HEK293 (cell line): ENCODE results near the gene CSMD2.

Source experiments
- CTCF ChIA-PET: fragments of 350-600 bp; formaldehyde crosslinking; extraction: SDS; loops from one replicate; lab custom pipeline; 2021; ENCODE audit warnings: antibody characterized with exemption; lab: Yijun Ruan, JAX
- POLR2A ChIA-PET: fragments of 300-600 bp; formaldehyde crosslinking; extraction: SDS; loops from one replicate; lab custom pipeline; 2020; ENCODE audit warnings: antibody characterized with exemption, inconsistent platforms; lab: Yijun Ruan, JAX
- H3K27ac ChIP-seq: fragments of 200-500 bp; sonication (Bioruptor generic); 2 replicates; pipeline ENCODE4 v1.5.1; 2014; ENCODE audit warnings: low read depth, low read length, control low read depth, inconsistent platforms; ENCODE audit errors: extremely low read depth
- H3K36me3 ChIP-seq, 2 experiments: fragments of 200-500 bp in 1 of 2; sonication (Bioruptor generic) in 1 of 2; 1 replicate in 1 of 2; 2 replicates in 1 of 2; pipeline ENCODE4 v1.5.1; 2014 to 2017; ENCODE audit warnings: inconsistent platforms in 2 of 2, low read length in 2 of 2; ENCODE audit not compliant: control insufficient read depth in 2 of 2, insufficient read depth in 1 of 2
- H3K4me1 ChIP-seq: fragments of 200-500 bp; sonication (Bioruptor generic); 2 replicates; pipeline ENCODE4 v1.5.1; 2014; ENCODE audit warnings: mild to moderate bottlenecking, low read length, inconsistent platforms; ENCODE audit not compliant: control insufficient read depth, insufficient read depth
- H3K4me3 ChIP-seq: 2 replicates; pipeline ENCODE4 v1.5.1; 2011; ENCODE audit warnings: low read depth, mild to moderate bottlenecking, control low read depth, low read length, moderate library complexity
- H3K9me3 ChIP-seq: fragments of 200-500 bp; sonication (Bioruptor generic); 2 replicates; pipeline ENCODE4 v1.5.1; 2014; ENCODE audit warnings: low read depth, low read length, inconsistent platforms; ENCODE audit not compliant: control insufficient read depth, insufficient read depth
- AEBP2 ChIP-seq: fragments of 450-650 bp; formaldehyde crosslinking; IDR thresholded peaks from 2 replicates; pipeline ENCODE4 v1.5.1; 2016; ENCODE audit warnings: missing biosample characterization, missing genetic modification characterization, borderline replicate concordance
- BCL11A ChIP-seq: fragments of 450-650 bp; formaldehyde crosslinking; IDR thresholded peaks from 2 replicates; pipeline ENCODE4 v1.5.1; 2016; ENCODE audit warnings: low read depth, missing biosample characterization, missing genetic modification characterization
- HOXD13 ChIP-seq: sonication (generic); formaldehyde crosslinking; IDR thresholded peaks from 2 replicates; pipeline ENCODE4 v1.8.0; 2022; ENCODE audit warnings: missing genetic modification reagents, borderline replicate concordance
- KLF7 ChIP-seq: fragments of 450-650 bp; formaldehyde crosslinking; IDR thresholded peaks from 2 replicates; pipeline ENCODE4 v1.5.1; 2016; ENCODE audit warnings: missing biosample characterization, missing genetic modification characterization, borderline replicate concordance
- KLF9 ChIP-seq: fragments of 450-650 bp; formaldehyde crosslinking; IDR thresholded peaks from 2 replicates; pipeline ENCODE4 v1.5.1; 2016; ENCODE audit warnings: missing biosample characterization, missing genetic modification characterization, low read depth
- OVOL3 ChIP-seq: fragments of 450-650 bp; formaldehyde crosslinking; IDR thresholded peaks from 2 replicates; pipeline ENCODE4 v1.5.1; 2016; ENCODE audit warnings: missing biosample characterization, missing genetic modification characterization
- SCRT2 ChIP-seq: fragments of 450-650 bp; formaldehyde crosslinking; IDR thresholded peaks from 2 replicates; pipeline ENCODE4 v1.5.1; 2016; ENCODE audit warnings: missing biosample characterization, missing genetic modification characterization
- TSHZ1 ChIP-seq: fragments of 450-650 bp; formaldehyde crosslinking; IDR thresholded peaks from 2 replicates; pipeline ENCODE4 v1.5.1; 2016; ENCODE audit warnings: missing biosample characterization, missing genetic modification characterization, borderline replicate concordance
- ZBTB48 ChIP-seq: fragments of 450-650 bp; formaldehyde crosslinking; IDR thresholded peaks from 2 replicates; pipeline ENCODE4 v1.5.1; 2016; ENCODE audit warnings: missing biosample characterization, missing genetic modification characterization
- ZNF133 ChIP-seq: fragments of 450-650 bp; formaldehyde crosslinking; IDR thresholded peaks from 2 replicates; pipeline ENCODE4 v1.5.1; 2016; ENCODE audit warnings: missing biosample characterization, missing genetic modification characterization
- ZNF2 ChIP-seq: fragments of 450-650 bp; formaldehyde crosslinking; IDR thresholded peaks from 2 replicates; pipeline ENCODE4 v1.5.1; 2016; ENCODE audit warnings: missing biosample characterization, missing genetic modification characterization
- ZNF211 ChIP-seq: fragments of 450-650 bp; formaldehyde crosslinking; IDR thresholded peaks from 2 replicates; pipeline ENCODE4 v1.5.1; 2016; ENCODE audit warnings: low read depth, missing biosample characterization, missing genetic modification characterization
- ZNF214 ChIP-seq: fragments of 450-650 bp; formaldehyde crosslinking; IDR thresholded peaks from 2 replicates; pipeline ENCODE4 v1.5.1; 2017; ENCODE audit warnings: missing biosample characterization, mild to moderate bottlenecking, missing genetic modification characterization, borderline replicate concordance
- ZNF24 ChIP-seq: fragments of 450-650 bp; formaldehyde crosslinking; IDR thresholded peaks from 2 replicates; pipeline ENCODE4 v1.5.1; 2016; ENCODE audit warnings: missing biosample characterization, missing genetic modification characterization
- ZNF248 ChIP-seq: fragments of 450-650 bp; formaldehyde crosslinking; IDR thresholded peaks from 2 replicates; pipeline ENCODE4 v1.5.1; 2017; ENCODE audit warnings: missing biosample characterization, missing genetic modification characterization
- ZNF311 ChIP-seq: fragments of 450-650 bp; formaldehyde crosslinking; IDR thresholded peaks from 2 replicates; pipeline ENCODE4 v1.5.1; 2017; ENCODE audit warnings: missing biosample characterization, missing genetic modification characterization, borderline replicate concordance
- ZNF404 ChIP-seq: fragments of 450-650 bp; formaldehyde crosslinking; IDR thresholded peaks from 2 replicates; pipeline ENCODE4 v1.5.1; 2017; ENCODE audit warnings: missing biosample characterization, missing genetic modification characterization
- ZNF416 ChIP-seq: fragments of 450-650 bp; formaldehyde crosslinking; IDR thresholded peaks from 2 replicates; pipeline ENCODE4 v1.5.1; 2016; ENCODE audit warnings: missing biosample characterization, missing genetic modification characterization
- ZNF501 ChIP-seq: fragments of 450-650 bp; formaldehyde crosslinking; IDR thresholded peaks from 2 replicates; pipeline ENCODE4 v1.5.1; 2016; ENCODE audit warnings: missing biosample characterization, missing genetic modification characterization
- ZNF529 ChIP-seq: fragments of 450-650 bp; formaldehyde crosslinking; IDR thresholded peaks from 2 replicates; pipeline ENCODE4 v1.5.1; 2017; ENCODE audit warnings: missing genetic modification characterization, missing biosample characterization; ENCODE audit not compliant: insufficient replicate concordance
- ZNF549 ChIP-seq: fragments of 450-650 bp; IDR thresholded peaks from 2 replicates; pipeline ENCODE4 v1.5.1; 2018; ENCODE audit warnings: missing biosample characterization, missing genetic modification characterization, mild to moderate bottlenecking, inconsistent platforms, moderate library complexity
- ZNF561 ChIP-seq: fragments of 450-650 bp; IDR thresholded peaks from 2 replicates; pipeline ENCODE4 v1.5.1; 2018; ENCODE audit warnings: missing biosample characterization, missing genetic modification characterization, borderline replicate concordance
- ZNF670 ChIP-seq: fragments of 450-650 bp; formaldehyde crosslinking; IDR thresholded peaks from 2 replicates; pipeline ENCODE4 v1.5.1; 2016; ENCODE audit warnings: missing biosample characterization, missing genetic modification characterization, low read depth
- ZNF785 ChIP-seq: fragments of 450-650 bp; formaldehyde crosslinking; IDR thresholded peaks from 2 replicates; pipeline ENCODE4 v1.5.1; 2016; ENCODE audit warnings: missing biosample characterization, missing genetic modification characterization
- ZNF837 ChIP-seq: fragments of 450-650 bp; formaldehyde crosslinking; IDR thresholded peaks from 2 replicates; pipeline ENCODE4 v1.5.1; 2016; ENCODE audit warnings: missing biosample characterization, missing genetic modification characterization
- ZSCAN23 ChIP-seq: fragments of 450-650 bp; formaldehyde crosslinking; IDR thresholded peaks from 2 replicates; pipeline ENCODE4 v1.5.1; 2016; ENCODE audit warnings: missing biosample characterization, missing genetic modification characterization
- TF ChIP-seq, protein P1 (sequence below): fragments of 450-650 bp; IDR thresholded peaks from 2 replicates; pipeline ENCODE4 v1.5.1; 2018; ENCODE audit warnings: missing biosample characterization, missing genetic modification characterization
- TF ChIP-seq, protein P2 (sequence below): fragments of 450-650 bp; formaldehyde crosslinking; IDR thresholded peaks from 2 replicates; pipeline ENCODE4 v1.5.1; 2016; ENCODE audit warnings: missing biosample characterization, missing genetic modification characterization

The CSMD2 gene

DNA sequence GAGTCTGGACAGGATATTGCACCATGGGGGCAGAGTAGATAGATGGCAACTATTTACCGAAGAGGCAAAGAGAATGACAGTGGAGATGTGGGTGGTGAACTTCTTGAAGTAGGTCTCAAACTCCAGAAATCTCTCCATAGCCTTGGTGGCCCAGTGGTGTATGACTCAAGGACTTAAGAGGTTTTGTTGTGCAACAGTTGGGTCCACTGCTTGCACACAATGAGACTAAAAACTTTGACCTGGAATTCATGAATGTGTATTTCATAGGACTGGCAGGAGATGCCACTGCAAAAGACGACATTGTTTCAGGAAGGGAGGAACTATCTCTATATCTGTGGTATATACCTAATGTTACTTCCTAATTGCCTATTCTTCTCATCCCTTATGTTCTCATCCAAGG lies 616.7 kb downstream of the CSMD2 start:
- no peaks in the 10 kb centered on the region for H3K36me3 ChIP-seq
- no peak overlapping the region for H3K27ac ChIP-seq
- TF ChIP-seq ZNF416 (tag by site-specific recombination) (no peak), SCRT2 (tag by site-specific recombination) (peak; percentile 53), ZNF404 (tag by site-specific recombination) (no peak)
- H3K4me3 ChIP-seq: no peak overlapping the region
- CTCF ChIA-PET: no interaction called here
- H3K9me3 ChIP-seq: no peaks in the 10 kb centered on the region; the same call in 1 of the 2 replicates
- H3K4me1 ChIP-seq: no peaks in the 10 kb centered on the region
- POLR2A ChIA-PET: no interaction called here

GRCh38 chr1:33547576-33547975 lies 617.5 kb downstream of the CSMD2 start:
- POLR2A ChIA-PET: no interaction called here
- Histone ChIP-seq H3K36me3 (no peaks in the 10 kb centered on the region), H3K9me3 (no peaks in the 10 kb centered on the region; the same call in 1 of the 2 replicates), H3K27ac (no peak overlapping the region), H3K4me3 (no peak overlapping the region), H3K4me1 (no peaks in the 10 kb centered on the region)
- no peak for TF ChIP-seq ZNF211
- no peak for TF ChIP-seq ZBTB48
- TF ChIP-seq ZSCAN23 (tag by site-specific recombination): no peak
- TF ChIP-seq ZNF2: no peak
- TF ChIP-seq ZNF248 (tag by site-specific recombination): no peak
- TF ChIP-seq ZNF549 (tag by site-specific recombination): no peak
- TF ChIP-seq ZNF501: no peak
- TF ChIP-seq KLF7 (tag by site-specific recombination): no peak
- TF ChIP-seq ZNF561: no peak
- TF ChIP-seq, protein P1, sequence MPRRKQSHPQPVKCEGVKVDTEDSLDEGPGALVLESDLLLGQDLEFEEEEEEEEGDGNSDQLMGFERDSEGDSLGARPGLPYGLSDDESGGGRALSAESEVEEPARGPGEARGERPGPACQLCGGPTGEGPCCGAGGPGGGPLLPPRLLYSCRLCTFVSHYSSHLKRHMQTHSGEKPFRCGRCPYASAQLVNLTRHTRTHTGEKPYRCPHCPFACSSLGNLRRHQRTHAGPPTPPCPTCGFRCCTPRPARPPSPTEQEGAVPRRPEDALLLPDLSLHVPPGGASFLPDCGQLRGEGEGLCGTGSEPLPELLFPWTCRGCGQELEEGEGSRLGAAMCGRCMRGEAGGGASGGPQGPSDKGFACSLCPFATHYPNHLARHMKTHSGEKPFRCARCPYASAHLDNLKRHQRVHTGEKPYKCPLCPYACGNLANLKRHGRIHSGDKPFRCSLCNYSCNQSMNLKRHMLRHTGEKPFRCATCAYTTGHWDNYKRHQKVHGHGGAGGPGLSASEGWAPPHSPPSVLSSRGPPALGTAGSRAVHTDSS (tag by site-specific recombination): no peak
- TF ChIP-seq ZNF785 (tag by site-specific recombination): no peak
- TF ChIP-seq ZNF133 (tag by site-specific recombination): no peak
- TF ChIP-seq ZNF311 (tag by site-specific recombination): no peak
- TF ChIP-seq ZNF24 (tag by site-specific recombination): no peak
- TF ChIP-seq KLF9 (tag by site-specific recombination): no peak
- no peak for TF ChIP-seq ZNF214 (tag by site-specific recombination)
- no peak for TF ChIP-seq ZNF837 (tag by site-specific recombination)
- CTCF ChIA-PET: no interaction called here

DNA sequence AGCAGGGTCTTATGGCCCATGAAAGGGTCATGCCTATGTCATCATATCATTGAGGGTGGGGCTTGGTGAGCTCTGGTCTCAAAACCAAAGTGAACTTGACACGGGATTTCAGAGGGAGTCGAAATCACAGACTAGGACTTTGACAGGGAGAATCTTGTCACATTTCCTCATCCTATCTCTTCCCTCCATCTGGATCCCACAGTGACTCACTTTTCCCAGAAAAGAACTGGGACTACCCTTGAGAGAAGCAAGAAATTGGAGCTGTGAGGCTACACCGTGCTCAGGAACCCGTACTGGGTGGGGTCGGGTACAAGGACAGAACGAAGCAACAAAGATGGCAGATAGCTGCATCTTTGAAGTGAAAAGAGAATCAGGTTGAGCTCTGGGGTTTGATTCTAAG lies 623.1 kb downstream of the CSMD2 start:
- ChIA-PET CTCF (no interaction called here), POLR2A (no interaction called here)
- Histone ChIP-seq H3K36me3 (no peaks in the 10 kb centered on the region), H3K27ac (no peak overlapping the region), H3K4me3 (no peak overlapping the region), H3K9me3 (no peaks in the 10 kb centered on the region), H3K4me1 (no peaks in the 10 kb centered on the region)
- TF ChIP-seq AEBP2 (no peak), TSHZ1 (tag by site-specific recombination) (no peak), HOXD13 (CRISPR knock-in tag) (no peak), ZNF529 (no peak), BCL11A (tag by site-specific recombination) (no peak), ZNF670 (tag by site-specific recombination) (no peak), OVOL3 (tag by site-specific recombination) (no peak)
- TF ChIP-seq, protein P2, sequence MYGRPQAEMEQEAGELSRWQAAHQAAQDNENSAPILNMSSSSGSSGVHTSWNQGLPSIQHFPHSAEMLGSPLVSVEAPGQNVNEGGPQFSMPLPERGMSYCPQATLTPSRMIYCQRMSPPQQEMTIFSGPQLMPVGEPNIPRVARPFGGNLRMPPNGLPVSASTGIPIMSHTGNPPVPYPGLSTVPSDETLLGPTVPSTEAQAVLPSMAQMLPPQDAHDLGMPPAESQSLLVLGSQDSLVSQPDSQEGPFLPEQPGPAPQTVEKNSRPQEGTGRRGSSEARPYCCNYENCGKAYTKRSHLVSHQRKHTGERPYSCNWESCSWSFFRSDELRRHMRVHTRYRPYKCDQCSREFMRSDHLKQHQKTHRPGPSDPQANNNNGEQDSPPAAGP: no peak
